Measurements from ENCODE around the gene PCSK9.

GRCh38 chr1:55044617-55045397, 5.5 kb downstream of the PCSK9 start:
- TF ChIP-seq, protein P1, sequence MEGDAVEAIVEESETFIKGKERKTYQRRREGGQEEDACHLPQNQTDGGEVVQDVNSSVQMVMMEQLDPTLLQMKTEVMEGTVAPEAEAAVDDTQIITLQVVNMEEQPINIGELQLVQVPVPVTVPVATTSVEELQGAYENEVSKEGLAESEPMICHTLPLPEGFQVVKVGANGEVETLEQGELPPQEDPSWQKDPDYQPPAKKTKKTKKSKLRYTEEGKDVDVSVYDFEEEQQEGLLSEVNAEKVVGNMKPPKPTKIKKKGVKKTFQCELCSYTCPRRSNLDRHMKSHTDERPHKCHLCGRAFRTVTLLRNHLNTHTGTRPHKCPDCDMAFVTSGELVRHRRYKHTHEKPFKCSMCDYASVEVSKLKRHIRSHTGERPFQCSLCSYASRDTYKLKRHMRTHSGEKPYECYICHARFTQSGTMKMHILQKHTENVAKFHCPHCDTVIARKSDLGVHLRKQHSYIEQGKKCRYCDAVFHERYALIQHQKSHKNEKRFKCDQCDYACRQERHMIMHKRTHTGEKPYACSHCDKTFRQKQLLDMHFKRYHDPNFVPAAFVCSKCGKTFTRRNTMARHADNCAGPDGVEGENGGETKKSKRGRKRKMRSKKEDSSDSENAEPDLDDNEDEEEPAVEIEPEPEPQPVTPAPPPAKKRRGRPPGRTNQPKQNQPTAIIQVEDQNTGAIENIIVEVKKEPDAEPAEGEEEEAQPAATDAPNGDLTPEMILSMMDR (conservative IDR thresholded peaks at IDR 0.05; ENCODE audit: low read depth in 2 of 2): no peak
- TF ChIP-seq REST (IDR thresholded peaks at IDR 0.05; ENCODE audit: unreplicated experiment): no peak
